ENCODE measurements around the gene BNIP3.
A peak's percentile ranks its signal among the peaks of the same experiment; 100 is the strongest.

The BNIP3 gene

GRCh38 chr10:131981429-131982184, at the start of gene BNIP3:
BNIP3 (minus strand) TSS chr10:131981923; CDS start chr10:131981806, 117 bp downstream.
- DNase-seq: peak; percentile 76

- DNase-seq: no peak
Measured at GRCh38 chr10:132030898-132031463, 49.3 kb upstream of the BNIP3 start.

- DNase-seq: no peak
Measured at GRCh38 chr10:132028706-132029105, 47.0 kb upstream of the BNIP3 start.

GRCh38 chr10:132027423-132027983, 45.8 kb upstream of the BNIP3 start:
- no peak for DNase-seq

GRCh38 chr10:132023092-132023811, 41.5 kb upstream of the BNIP3 start:
- peak; percentile 52 for DNase-seq

GRCh38 chr10:132022241-132022640, 40.5 kb upstream of the BNIP3 start:
- DNase-seq: no peak

GRCh38 chr10:132021504-132022143, 39.9 kb upstream of the BNIP3 start:
- DNase-seq: no peak

- DNase-seq: no peak
Measured at GRCh38 chr10:132021046-132021445, 39.3 kb upstream of the BNIP3 start.

- DNase-seq: no peak
Measured at GRCh38 chr10:132020456-132020855, 38.7 kb upstream of the BNIP3 start.

DNA sequence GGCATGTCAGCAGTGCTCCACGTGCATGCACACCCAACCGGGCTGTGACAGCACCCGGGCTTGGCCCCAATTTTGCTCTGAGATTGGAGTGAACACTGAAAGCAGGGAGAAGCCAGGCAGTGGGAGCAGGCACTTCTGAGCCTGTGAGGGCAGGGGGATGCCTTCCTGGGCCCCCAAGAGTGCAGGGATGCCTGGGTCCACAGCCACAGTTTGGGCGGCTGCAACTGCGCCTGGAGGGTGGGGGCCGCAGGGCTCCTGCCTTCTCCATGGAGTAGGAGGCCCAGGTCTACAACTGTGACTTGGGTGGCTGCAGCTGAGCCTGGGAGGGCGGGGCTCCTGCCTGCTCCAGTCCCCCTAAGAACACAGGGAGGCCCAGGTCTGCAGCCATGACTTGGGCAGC, 37.6 kb upstream of the BNIP3 start:
- no peak for DNase-seq

GRCh38 chr10:132018446-132018845, 36.7 kb upstream of the BNIP3 start:
- no peak for DNase-seq

DNA sequence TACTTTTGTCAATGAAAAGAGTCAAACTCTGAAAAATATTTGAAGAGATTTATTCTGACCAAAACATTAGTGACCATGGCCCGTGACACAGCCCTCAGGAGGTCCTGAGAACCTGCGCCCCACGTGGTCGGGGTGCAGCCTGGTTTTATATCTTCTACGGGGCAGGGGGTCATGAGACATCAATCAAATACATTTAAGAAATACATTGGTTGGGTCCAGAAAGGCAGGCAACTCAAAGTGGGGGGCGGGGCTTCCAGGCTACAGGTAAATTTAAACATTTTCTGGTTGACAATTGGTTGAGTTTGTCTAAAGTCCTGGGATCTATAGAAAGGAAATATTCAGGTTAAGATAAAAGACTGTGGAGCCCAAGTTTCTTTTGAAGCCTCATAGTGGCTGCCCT, 34.8 kb upstream of the BNIP3 start:
- DNase-seq: no peak

DNA sequence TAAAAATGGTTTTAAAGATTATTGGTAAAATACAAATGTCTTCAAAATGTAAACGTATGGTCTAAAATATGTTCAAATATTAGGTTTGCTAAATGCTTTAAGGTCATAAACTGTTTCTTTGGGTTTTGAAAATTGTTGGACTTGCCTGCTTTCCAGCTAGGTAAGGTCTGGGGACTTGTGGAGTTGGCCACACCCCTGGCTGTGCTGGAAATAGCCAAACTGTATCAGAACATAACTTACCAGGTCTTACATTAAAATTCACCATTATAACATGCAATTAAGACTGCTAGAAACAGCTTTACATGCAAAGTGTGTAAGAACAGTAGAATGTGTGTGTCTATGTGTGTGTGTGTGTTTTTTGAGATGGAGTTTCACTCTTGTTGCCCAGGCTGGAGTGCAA, 29.7 kb upstream of the BNIP3 start:
- no peak for DNase-seq

GRCh38 chr10:132011024-132011423, 29.3 kb upstream of the BNIP3 start:
- DNase-seq: no peak

DNA sequence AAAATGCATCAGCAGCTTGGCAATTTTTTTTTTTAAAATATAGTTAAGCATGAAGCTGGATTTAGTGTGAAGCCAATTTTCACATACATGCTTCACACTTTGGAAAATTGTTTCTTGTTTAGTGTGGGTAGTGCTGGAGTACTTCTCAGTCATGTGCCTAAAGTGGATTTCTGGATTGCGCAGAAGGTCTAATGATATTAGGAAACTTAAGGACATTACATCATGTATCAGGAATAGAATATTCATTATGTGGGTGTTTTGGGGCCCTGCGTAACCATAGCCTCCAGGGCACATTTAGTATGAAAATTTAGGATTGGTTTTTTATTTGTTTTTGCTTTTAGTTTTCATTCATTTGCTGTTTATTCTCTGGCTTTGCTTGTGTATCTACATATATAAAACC, 28.8 kb upstream of the BNIP3 start:
- no peak for DNase-seq

GRCh38 chr10:132009575-132009974, 27.9 kb upstream of the BNIP3 start:
- no peak for DNase-seq

- no peak for DNase-seq
Measured at GRCh38 chr10:132007681-132008080, 26.0 kb upstream of the BNIP3 start.

DNA sequence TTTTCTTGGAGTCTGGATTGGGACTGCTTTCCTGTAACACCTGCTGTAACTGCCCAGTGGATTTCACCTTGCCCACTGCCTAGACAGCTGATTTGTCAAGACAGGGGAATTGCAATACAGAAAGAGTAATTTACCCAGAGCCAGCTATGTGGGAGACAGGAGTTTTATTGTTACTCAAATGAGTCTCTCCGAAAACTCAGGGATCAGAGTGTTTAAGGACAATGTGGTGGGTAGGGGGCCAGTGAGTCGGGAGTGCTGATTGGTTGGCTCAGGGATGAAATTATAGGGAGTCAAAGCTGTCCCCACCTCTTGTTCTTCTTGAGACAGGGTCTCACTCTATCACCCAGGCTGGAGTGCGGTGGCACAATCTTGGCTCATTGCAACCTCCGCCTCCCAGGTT, 25.2 kb upstream of the BNIP3 start:
- no peak for DNase-seq

- DNase-seq: no peak
Measured at GRCh38 chr10:132005147-132005546, 23.4 kb upstream of the BNIP3 start.

DNA sequence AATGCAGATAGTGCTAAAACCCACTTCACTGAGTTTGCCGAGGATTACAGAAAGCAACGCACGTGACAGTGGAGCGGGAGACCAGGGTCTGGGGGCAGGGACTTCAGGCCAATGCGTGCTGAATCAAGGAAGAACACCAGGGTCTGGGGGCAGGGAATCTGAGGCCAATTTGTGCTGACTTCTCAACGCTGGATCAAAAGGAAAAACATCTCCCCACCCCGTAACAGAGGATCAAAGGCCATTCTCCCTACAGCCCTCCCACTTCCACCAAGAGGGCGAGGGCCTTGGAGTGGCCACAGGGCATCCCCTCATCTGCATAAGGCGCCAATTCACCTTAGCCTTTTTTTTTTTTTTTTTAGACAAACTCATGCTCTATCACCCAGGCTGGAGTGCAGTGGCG, 22.3 kb upstream of the BNIP3 start:
- no peak for DNase-seq

GRCh38 chr10:132003282-132003924, 21.7 kb upstream of the BNIP3 start:
- no peak for DNase-seq

DNA sequence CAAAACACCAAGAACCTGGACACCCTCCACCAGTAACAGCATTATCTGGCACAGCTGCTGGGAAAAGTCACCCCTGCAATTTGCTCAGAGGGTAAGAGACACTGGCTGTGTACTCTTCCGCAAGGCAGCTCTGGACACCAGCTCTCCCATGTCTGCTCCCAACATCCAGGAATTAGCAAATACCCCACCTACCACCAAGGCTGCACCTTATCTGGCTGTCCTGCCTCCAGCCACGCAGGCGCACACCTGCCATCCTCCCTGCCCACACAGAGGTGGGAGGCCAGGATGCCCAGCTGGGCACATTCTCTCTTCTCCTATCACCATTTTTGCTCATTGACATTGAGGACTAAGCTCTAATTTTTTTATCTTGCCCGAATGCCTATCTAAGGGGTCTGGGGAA, 20.3 kb upstream of the BNIP3 start:
- DNase-seq: no peak
